Measurements from ENCODE around the gene CCDC12.

- no peak for TF ChIP-seq CTCF (IDR thresholded peaks at IDR 0.05)
- TF ChIP-seq POLR2A (IDR thresholded peaks at IDR 0.05) = no peak
These were observed 87.0 kb downstream of the CCDC12 start for GRCh38 chr3:46889381-46890110.
